HG03280 (cell line): Measurements from ENCODE around the gene LAMTOR2.
"Not testable (repeated sequence)": the region's sequence is repeated elsewhere in the genome, so short reads cannot be mapped to it uniquely, and the experiment has no call there.

Source experiments
- ATAC-seq: cut with Tn5 transposase; IDR thresholded peaks from one replicate; pipeline ENCODE4 v1.9.1; 2021; ENCODE audit warnings: mild to moderate bottlenecking, moderate library complexity; ENCODE audit not compliant: unreplicated experiment

Gene LAMTOR2

GRCh38 chr1:156054500-156055280 lies at the start of gene LAMTOR2:
Gene LAMTOR2 (plus strand): TSS chr1:156054782. CDS start chr1:156054890, 108 bp downstream.
- ATAC-seq: peak; percentile 71

- ATAC-seq: no peak
Measured at GRCh38 chr1:156004843-156005584, 49.6 kb upstream of the LAMTOR2 start.

GRCh38 chr1:156006666-156007376 lies 47.8 kb upstream of the LAMTOR2 start:
- ATAC-seq: no peak

DNA sequence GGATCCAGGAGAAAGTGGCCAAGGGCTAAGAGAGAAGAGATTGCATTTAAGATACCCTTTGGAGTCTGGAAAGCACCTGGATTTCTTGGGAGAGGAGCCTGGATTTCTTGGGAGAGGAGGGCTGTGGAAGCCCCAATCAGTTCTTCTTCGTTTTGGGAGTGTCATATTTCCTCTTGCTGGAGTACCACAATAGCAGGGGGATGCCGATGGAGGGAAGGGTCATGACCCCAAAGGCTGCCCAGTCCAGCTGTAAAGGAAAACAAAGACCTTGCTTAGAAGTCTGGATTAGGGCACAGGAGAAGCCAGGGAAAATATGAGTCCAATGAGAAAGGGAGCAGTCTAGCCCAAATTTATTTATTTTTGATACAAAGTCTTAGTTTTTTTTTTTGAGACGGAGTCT lies 45.2 kb upstream of the LAMTOR2 start:
- ATAC-seq: no peak

DNA sequence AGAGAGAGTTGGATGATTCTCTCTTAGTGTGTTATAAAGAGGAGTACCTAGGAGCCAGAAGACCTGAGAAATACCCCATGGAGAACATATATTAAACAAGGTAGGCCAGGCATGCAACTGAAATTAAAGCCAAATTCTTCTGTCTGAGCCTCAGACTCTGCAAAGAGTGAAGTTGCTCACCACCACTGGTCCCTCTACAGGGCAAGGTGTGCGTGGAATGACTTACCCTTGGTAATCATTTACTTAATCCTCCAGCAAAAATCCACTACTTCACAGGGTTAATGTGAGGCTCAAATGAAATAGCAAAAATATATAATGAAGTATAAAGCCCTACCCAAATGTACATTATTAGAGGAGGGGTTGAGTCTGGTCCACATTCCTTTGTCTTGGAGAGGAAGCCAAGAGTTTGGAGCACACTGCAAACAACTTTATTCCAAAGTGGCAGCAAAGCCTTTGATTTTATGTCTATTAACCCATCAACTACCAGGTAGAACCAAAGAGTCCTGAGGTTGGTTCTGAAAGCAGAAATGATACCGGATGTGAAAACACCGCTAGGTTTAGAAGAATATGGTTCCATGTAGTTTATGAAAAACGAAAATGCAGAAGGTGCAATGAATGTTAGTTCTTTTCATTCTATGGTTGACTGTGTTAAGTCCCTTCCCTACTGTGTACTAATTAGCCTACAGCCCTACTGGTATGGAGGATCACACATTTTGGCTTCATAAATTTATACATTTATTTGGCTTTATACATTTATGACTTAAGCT lies 42.3 kb upstream of the LAMTOR2 start:
- ATAC-seq: peak; percentile 77

DNA sequence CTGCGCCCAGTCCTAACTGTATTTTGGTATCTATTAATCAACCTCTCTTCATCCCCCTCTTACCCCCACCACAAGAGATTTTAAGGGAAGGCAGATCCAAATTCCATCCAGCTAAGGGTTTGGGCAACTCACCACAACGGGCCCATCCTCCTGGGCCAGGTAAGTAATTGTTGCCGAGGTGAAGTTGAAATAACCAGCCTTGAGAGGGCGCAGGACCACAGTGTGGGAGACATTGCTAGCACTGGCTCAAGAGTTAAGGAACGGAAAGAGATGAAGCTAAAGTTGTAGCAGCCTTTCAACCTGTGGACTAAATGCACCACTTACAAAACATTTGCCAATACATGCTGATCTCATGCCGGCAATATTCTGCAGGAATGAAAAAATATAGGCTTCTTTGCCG lies 39.8 kb upstream of the LAMTOR2 start:
- ATAC-seq: no peak

DNA sequence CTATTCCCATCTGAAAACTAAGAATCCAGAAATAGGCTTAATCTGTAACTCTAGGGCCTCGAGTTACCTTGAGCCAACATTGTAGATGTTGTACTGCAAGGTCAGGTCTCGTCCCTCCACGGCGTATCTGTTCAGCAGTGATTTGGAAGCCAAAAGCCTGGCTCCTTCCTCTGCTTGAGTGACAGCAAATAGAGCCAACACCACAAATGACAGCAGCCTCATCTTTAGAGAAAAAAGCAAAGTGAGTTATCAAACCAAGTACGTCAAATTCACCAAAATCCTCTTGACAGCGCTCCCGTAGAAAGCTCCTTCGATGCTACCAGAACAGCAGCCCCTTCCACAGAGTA lies 34.7 kb upstream of the LAMTOR2 start:
- no peak for ATAC-seq

GRCh38 chr1:156020293-156021092 lies 34.1 kb upstream of the LAMTOR2 start, which contains the start of gene SSR2:
Gene SSR2 (minus strand): TSS chr1:156020951. CDS start chr1:156020167, 784 bp downstream.
- peak; percentile 98 for ATAC-seq

GRCh38 chr1:156021093-156021428 lies 33.5 kb upstream of the LAMTOR2 start:
- no peak for ATAC-seq

GRCh38 chr1:156021954-156022353 lies 32.6 kb upstream of the LAMTOR2 start:
- no peak for ATAC-seq

DNA sequence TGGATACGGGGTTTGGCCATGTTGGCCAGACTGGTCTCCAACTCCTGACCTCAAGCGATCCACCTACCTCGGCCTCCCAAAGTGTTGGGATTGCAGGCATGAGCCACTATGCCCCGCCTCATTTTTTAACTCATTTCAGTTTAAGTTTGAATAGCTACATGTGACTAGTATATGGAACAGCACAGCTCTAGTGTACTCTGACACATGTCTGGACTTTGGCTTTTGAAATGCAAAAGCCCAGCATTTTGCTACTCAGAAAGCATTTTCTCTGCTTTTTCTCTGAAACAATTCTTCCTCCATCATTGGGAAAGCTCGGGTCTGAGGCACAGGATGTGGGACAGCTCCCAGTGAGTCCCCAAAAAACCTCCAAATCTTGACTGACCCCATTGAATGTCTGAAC lies 29.8 kb upstream of the LAMTOR2 start:
- no peak for ATAC-seq

- peak; percentile 55 for ATAC-seq
Measured at GRCh38 chr1:156025876-156026275, 28.7 kb upstream of the LAMTOR2 start.

DNA sequence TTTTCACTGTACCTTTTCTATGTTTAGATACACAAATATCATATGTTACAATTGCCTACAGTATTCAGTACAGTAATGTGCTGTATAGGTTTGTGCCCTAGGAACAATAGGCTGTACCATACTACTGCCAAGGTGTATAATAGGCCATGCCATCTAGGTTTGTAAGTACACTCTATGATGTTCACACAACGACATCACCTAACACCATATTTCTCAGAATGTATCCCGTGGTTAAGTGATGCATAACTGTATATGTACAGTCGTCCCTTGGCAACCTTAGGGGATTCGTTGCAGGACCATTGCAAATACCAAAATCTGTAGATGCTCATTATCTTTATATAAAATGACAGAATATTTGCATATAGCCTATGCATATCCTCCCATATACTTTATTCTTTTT lies 28.0 kb upstream of the LAMTOR2 start:
- ATAC-seq: no peak

- no peak for ATAC-seq
Measured at GRCh38 chr1:156033011-156033410, 21.6 kb upstream of the LAMTOR2 start.

GRCh38 chr1:156034991-156035390 lies 19.6 kb upstream of the LAMTOR2 start:
- not testable (repeated sequence) for ATAC-seq

DNA sequence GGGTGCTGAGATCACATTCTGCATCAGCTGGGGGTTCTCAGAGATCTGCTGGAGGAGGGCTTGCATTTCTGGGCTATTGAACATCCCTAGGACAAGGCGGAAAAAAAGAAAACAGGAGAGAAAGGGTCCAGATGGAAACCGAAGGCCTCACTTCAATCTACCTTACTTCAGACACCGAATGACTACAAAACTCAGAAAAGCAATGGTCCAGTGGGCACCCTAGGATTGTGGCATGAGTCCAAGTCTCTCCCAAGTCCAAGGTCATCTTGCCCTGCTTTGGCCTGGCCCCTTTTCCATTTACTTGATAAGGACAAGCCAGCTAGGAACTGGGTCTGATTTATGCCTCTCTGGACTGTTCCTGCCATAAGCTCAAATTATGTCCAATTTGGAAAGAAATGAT lies 11.8 kb upstream of the LAMTOR2 start:
- no peak for ATAC-seq

DNA sequence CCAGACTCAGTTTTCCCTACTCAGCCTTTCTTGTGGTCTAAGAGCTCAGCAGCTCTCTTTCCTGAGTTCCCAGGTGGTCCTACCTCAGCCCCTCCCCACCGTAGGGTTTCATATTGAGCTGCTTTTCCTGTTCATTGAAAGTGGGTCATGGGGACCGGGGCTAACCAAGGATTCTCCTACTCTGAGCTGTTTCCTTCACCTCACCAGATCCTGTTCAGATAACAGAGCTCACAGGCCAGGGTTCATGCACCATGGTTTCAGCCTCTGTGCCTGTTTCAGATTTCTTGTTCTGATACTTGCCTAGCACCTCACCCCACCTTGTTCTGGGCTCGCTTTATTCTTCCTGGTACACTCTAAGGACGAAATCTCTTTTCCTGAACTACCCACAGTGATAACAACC lies 9.5 kb upstream of the LAMTOR2 start:
- ATAC-seq: no peak

GRCh38 chr1:156048663-156049258 lies 5.8 kb upstream of the LAMTOR2 start:
- no peak for ATAC-seq

- no peak for ATAC-seq
Measured at GRCh38 chr1:156050376-156050775, 4.2 kb upstream of the LAMTOR2 start.
